Esophagus squamous epithelium (tissue), 5 donors: ENCODE results near the gene ABHD5. TPM values are rescaled to one million over a fixed set of nuclear protein-coding genes. Genes with fewer than 3 reads are reported as not detected.
A peak's percentile ranks its signal among the peaks of the same experiment; 100 is the strongest.

ENCODE experiments used
- DNase-seq: peaks from one replicate; lab custom pipeline; 2025; lab: John Stamatoyannopoulos, UW
- H3K27ac ChIP-seq, 4 donors: fragments of 200-600 bp; sonication (generic); one replicate each; pipeline ENCODE4 v1.5.1; 2016 to 2019; ENCODE audit warnings: mild to moderate bottlenecking in 1 of 4
- H3K27me3 ChIP-seq, 4 donors: fragments of 200-600 bp; sonication (generic); 1 replicate in 3 of 4; 2 replicates in 1 of 4; pipeline versions ENCODE4 v1.5.1 to v1.6.0; 2017 to 2021; ENCODE audit warnings: antibody characterized with exemption in 1 of 4
- H3K36me3 ChIP-seq, 3 donors: fragments of 200-600 bp; sonication (generic); one replicate each; pipeline ENCODE4 v1.5.1; 2016 to 2019
- H3K4me1 ChIP-seq, 3 donors: fragments of 200-600 bp; sonication (generic); one replicate each; pipeline ENCODE4 v1.5.1; 2017 to 2019
- H3K4me3 ChIP-seq, 4 donors: fragments of 200-600 bp; sonication (generic); 1 replicate in 3 of 4; 2 replicates in 1 of 4; pipeline ENCODE4 v1.5.1; 2016 to 2019; ENCODE audit warnings: mild to moderate bottlenecking in 2 of 4, moderate library complexity in 1 of 4
- H3K9me3 ChIP-seq, 3 donors: fragments of 200-600 bp; sonication (generic); one replicate each; pipeline ENCODE4 v1.5.1; 2016 to 2019
- CTCF ChIP-seq, 6 experiments: fragments of 450-650 bp in 4 of 6; fragments of 200-600 bp in 2 of 6; sonication (generic) in 2 of 6; IDR thresholded peaks; one replicate each; pipeline ENCODE4 v1.5.1; 2016 to 2019; ENCODE audit warnings: antibody characterized with exemption in 6 of 6, mild to moderate bottlenecking in 4 of 6, moderate library complexity in 4 of 6
- POLR2A ChIP-seq, 4 donors: fragments of 450-650 bp; IDR thresholded peaks; one replicate each; pipeline ENCODE4 v1.6.1; 2017; ENCODE audit warnings: antibody characterized with exemption in 4 of 4, mild to moderate bottlenecking in 4 of 4, moderate library complexity in 3 of 4
- WGBS, 2 donors: methylation state at CpG; one replicate each; pipeline ENCODE4 v1.1.5; 2018; 5-methylcytosine and 5-hydroxymethylcytosine counted together
- intact Hi-C: fragments of 100-400 bp; cut with DNase I; formaldehyde crosslinking; loops from one replicate; pipeline ENCODE4 v1.15.0; 2022
- total RNA-seq, 4 donors: library from RNA; depleted of rRNA; stranded (reverse); fragments of >200 nt; gene quantifications; one replicate each; pipeline ENCODE4 v1.1.0, GENCODE V29; 2016
- donor health status: DM: yes; HTN: yes; CAD: no.

Gene ABHD5
- total RNA-seq, 4 donors from 2014 or later = 28.3 to 38.1 (median 36.0) TPM

- no peaks in the 10 kb centered on the region for H3K9me3 ChIP-seq
- intact Hi-C loops = no loop called here
- H3K36me3 ChIP-seq = peaks cover 0 to 34% (median 11%) of the 10 kb centered on the region in 3 donors
- H3K4me3 ChIP-seq = no peak overlapping the region
- peaks cover 16 to 37% (median 27%) of the 10 kb centered on the region in 3 donors for H3K4me1 ChIP-seq
- DNase-seq = no peak
- 38 to 66% methylated on average over 2 of the region's 2 CpGs for WGBS, 2 donors
- no peaks in the 10 kb centered on the region for H3K27me3 ChIP-seq
- peak overlapping the region in 3 of 4 donors; percentile 23 to 66 (median 61) for H3K27ac ChIP-seq
- TF ChIP-seq CTCF (IDR thresholded peaks at IDR 0.05) (no peak), POLR2A (IDR thresholded peaks at IDR 0.05) (no peak)
These were observed 16.5 kb downstream of the ABHD5 start for GRCh38 chr3:43707266-43707665.

DNA sequence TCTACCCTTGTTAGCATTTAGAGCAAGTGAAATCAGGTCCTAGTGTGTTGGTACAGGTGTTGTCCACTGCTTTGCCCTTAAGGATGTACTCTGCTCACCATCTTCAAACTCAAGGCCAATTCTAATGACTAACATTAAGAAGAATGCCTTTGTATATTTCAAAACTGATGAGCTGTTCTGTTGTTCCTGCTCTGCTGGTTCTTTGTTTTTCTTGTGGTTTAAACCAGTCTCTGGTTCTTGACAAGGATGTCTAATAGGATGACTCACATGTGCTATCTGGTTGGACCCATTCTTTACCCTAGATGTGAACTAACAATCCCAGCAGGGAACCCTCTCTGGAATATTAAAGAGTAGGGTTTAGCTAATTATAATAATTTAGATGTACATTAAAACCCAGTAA, 17.3 kb downstream of the ABHD5 start:
- Histone ChIP-seq H3K36me3 (peaks cover 0 to 34% (median 14%) of the 10 kb centered on the region in 3 donors), H3K4me3 (no peak overlapping the region), H3K27me3 (no peaks in the 10 kb centered on the region), H3K27ac (peak overlapping the region; percentile 23 to 66 (median 43)), H3K9me3 (no peaks in the 10 kb centered on the region), H3K4me1 (peaks cover 16 to 37% (median 27%) of the 10 kb centered on the region in 3 donors)
- no peak for DNase-seq
- intact Hi-C loops = no loop called here
- no peak for TF ChIP-seq POLR2A (IDR thresholded peaks at IDR 0.05)
- no peak for TF ChIP-seq CTCF (IDR thresholded peaks at IDR 0.05)

GRCh38 chr3:43709022-43709421, 18.3 kb downstream of the ABHD5 start:
- H3K4me3 ChIP-seq = no peak overlapping the region
- H3K36me3 ChIP-seq = peaks cover 0 to 36% (median 24%) of the 10 kb centered on the region in 3 donors
- 31 to 36% methylated on average over 1 of the region's 1 CpG for WGBS, 2 donors
- TF ChIP-seq CTCF (IDR thresholded peaks at IDR 0.05) (no peak), POLR2A (IDR thresholded peaks at IDR 0.05) (no peak)
- no peaks in the 10 kb centered on the region for H3K9me3 ChIP-seq
- H3K4me1 ChIP-seq = peaks cover 16 to 37% (median 27%) of the 10 kb centered on the region in 3 donors
- H3K27ac ChIP-seq = peak overlapping the region; percentile 25 to 66 (median 46)
- intact Hi-C loops = no loop called here
- H3K27me3 ChIP-seq = no peaks in the 10 kb centered on the region
- DNase-seq = no peak

- Histone ChIP-seq H3K9me3 (no peaks in the 10 kb centered on the region), H3K27ac (no peak overlapping the region), H3K36me3 (peaks cover 0 to 52% (median 33%) of the 10 kb centered on the region in 3 donors), H3K4me1 (peaks cover 16 to 37% (median 27%) of the 10 kb centered on the region in 3 donors), H3K27me3 (no peaks in the 10 kb centered on the region), H3K4me3 (no peak overlapping the region)
- TF ChIP-seq POLR2A (IDR thresholded peaks at IDR 0.05) (no peak), CTCF (IDR thresholded peaks at IDR 0.05) (no peak)
- intact Hi-C loops = no loop called here
- no peak for DNase-seq
These were observed 19.9 kb downstream of the ABHD5 start for GRCh38 chr3:43710607-43711006.

GRCh38 chr3:43718296-43718695, 27.6 kb downstream of the ABHD5 start:
- 89 to 98% methylated on average over 2 of the region's 2 CpGs for WGBS, 2 donors

More at GRCh38 chr3:43718296-43718695, 27.6 kb downstream of the ABHD5 start:
- H3K27ac ChIP-seq = no peak overlapping the region
- intact Hi-C loops = no loop called here
- H3K4me3 ChIP-seq = no peak overlapping the region
- peaks cover 0 to 4% (median 0%) of the 10 kb centered on the region in 3 donors for H3K4me1 ChIP-seq
- H3K27me3 ChIP-seq = no peaks in the 10 kb centered on the region
- TF ChIP-seq POLR2A (IDR thresholded peaks at IDR 0.05) (no peak), CTCF (IDR thresholded peaks at IDR 0.05) (no peak)
- H3K9me3 ChIP-seq = no peaks in the 10 kb centered on the region
- peaks cover 0 to 73% (median 22%) of the 10 kb centered on the region in 3 donors for H3K36me3 ChIP-seq
- DNase-seq = no peak
